GM23248 (cell line): ENCODE results near the gene GASK1B.

Source experiments
- EZH2 ChIP-seq: fragments of 200-600 bp; sonication (generic); IDR thresholded peaks from 2 replicates; pipeline ENCODE4 v1.6.1; 2018; ENCODE audit warnings: antibody characterized with exemption, mild to moderate bottlenecking; ENCODE audit not compliant: insufficient read depth, poor library complexity, severe bottlenecking
- EZH2phosphoT487 ChIP-seq: fragments of 200-600 bp; sonication (generic); IDR thresholded peaks from 2 replicates; pipeline ENCODE4 v1.6.1; 2018; ENCODE audit warnings: antibody characterized with exemption, moderate library complexity, mild to moderate bottlenecking, low read depth; ENCODE audit not compliant: insufficient read depth

DNA sequence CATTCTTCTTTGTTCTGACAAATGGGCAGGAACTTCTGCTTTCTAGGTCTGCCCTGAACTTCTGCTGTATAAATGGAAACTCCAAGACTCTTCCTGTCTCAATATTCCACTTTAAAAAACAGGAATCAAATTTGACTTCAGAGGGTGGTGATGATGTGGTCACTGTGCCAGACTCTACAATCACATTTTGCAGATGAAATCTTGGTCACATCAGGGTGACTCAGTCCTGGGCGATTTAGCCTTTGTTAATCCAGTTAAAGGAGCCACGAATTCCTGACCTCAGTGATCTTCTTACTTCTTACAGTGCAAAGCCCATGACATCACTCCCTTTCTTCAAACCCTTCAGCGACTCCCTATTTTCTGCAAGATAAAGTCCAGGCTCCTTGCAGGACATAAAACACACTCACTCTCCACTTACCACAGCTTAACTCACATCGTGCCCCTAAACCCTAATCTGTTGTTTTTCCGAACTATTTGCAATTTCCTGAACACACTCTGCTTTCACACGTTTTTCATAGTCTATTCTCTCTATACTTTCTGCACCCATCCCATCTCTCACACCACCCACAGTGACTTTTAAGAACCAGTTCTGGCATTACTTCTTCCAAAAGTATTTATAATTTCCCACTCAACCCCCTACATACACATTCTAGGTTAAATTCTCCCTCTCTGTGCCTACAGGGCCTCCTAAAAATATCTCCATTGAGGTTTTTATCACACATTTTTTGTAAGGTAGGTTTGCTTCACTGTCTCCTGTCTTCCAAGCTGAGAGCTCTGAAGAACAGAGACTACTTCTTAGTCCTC, 11.1 kb downstream of the GASK1B start:
- no peak for TF ChIP-seq EZH2
- no peak for TF ChIP-seq EZH2phosphoT487
